Astrocyte (in vitro differentiated cells and primary cell): ENCODE results near the gene MPND.

ENCODE experiments used
- CTCF ChIP-seq: IDR thresholded peaks from 2 replicates; pipeline ENCODE4 v1.5.1; 2011; ENCODE audit warnings: low read depth, mild to moderate bottlenecking, inconsistent platforms, low read length, moderate library complexity; ENCODE audit not compliant: insufficient read depth
- EZH2 ChIP-seq: IDR thresholded peaks from 2 replicates; pipeline ENCODE4 v1.6.1; 2012; ENCODE audit warnings: mild to moderate bottlenecking, low read length, inconsistent platforms; ENCODE audit not compliant: insufficient read depth

GRCh38 chr19:4319067-4319718 is 24.2 kb upstream of the MPND start:
- no peak for TF ChIP-seq CTCF
- TF ChIP-seq EZH2, result no peak
